Breast epithelium (tissue), 4 donors: ENCODE measurements around the gene OGFOD3. TPM values are rescaled to one million over a fixed set of nuclear protein-coding genes. Genes with fewer than 3 reads are reported as not detected.
"Not testable (repeated sequence)": the region's sequence is repeated elsewhere in the genome, so short reads cannot be mapped to it uniquely, and the experiment has no call there.

Experiments used
- DNase-seq, 2 donors: peaks; one replicate each; pipeline ENCODE4 v3.0.0-alpha.2; 2019; ENCODE audit warnings: low spot score in 2 of 2
- H3K27ac ChIP-seq, 2 donors: fragments of 200-600 bp; sonication (generic) in 1 of 2; one replicate each; pipeline ENCODE4 v1.5.1; 2016 to 2019; ENCODE audit warnings: mild to moderate bottlenecking in 1 of 2
- H3K27me3 ChIP-seq, 2 donors: fragments of 200-600 bp; sonication (generic) in 1 of 2; one replicate each; pipeline versions ENCODE4 v1.5.1 to v1.6.0; 2017 to 2019; ENCODE audit warnings: control low read depth in 1 of 2, mild to moderate bottlenecking in 1 of 2
- H3K36me3 ChIP-seq: fragments of 200-600 bp; one replicate; pipeline ENCODE4 v1.5.1; 2019
- H3K4me1 ChIP-seq, 2 donors: fragments of 200-600 bp; sonication (generic); one replicate each; pipeline ENCODE4 v1.5.1; 2016 to 2019; ENCODE audit warnings: control low read depth in 1 of 2
- H3K4me3 ChIP-seq, 3 donors: fragments of 200-600 bp; sonication (generic); 1 replicate in 2 of 3; 2 replicates in 1 of 3; pipeline ENCODE4 v1.5.1; 2016 to 2019; ENCODE audit warnings: mild to moderate bottlenecking in 3 of 3, moderate library complexity in 2 of 3
- H3K9me3 ChIP-seq, 2 donors: fragments of 200-600 bp; sonication (generic) in 1 of 2; one replicate each; pipeline ENCODE4 v1.5.1; 2016 to 2019; ENCODE audit warnings: control low read depth in 1 of 2
- POLR2A ChIP-seq: fragments of 450-650 bp; IDR thresholded peaks from one replicate; pipeline ENCODE4 v1.6.1; 2016; ENCODE audit warnings: antibody characterized with exemption, mild to moderate bottlenecking, moderate library complexity
- POLR2AphosphoS5 ChIP-seq, 3 donors: sonication (generic); formaldehyde crosslinking; IDR thresholded peaks; one replicate each; pipeline ENCODE4 v1.6.1; 2017; ENCODE audit warnings: antibody characterized with exemption in 3 of 3
- intact Hi-C: fragments of 100-400 bp; cut with DNase I; formaldehyde crosslinking; loops from one replicate; pipeline ENCODE4 v1.15.1; 2023; ENCODE audit warnings: low total_unique reads
- total RNA-seq, 3 donors: library from RNA; depleted of rRNA; stranded (reverse); fragments of >200 nt; gene quantifications; one replicate each; pipeline ENCODE4 v1.1.0, GENCODE V29; 2016
- TF ChIP-seq, protein P1 (sequence below), 3 donors: fragments of 450-650 bp; IDR thresholded peaks; one replicate each; pipeline ENCODE4 v1.5.1; 2016 to 2017; ENCODE audit warnings: antibody characterized with exemption in 3 of 3, mild to moderate bottlenecking in 3 of 3, moderate library complexity in 3 of 3

OGFOD3 gene
- total RNA-seq, 3 donors from 2014 or later = 26.3 to 32.8 (median 28.5) TPM

DNA sequence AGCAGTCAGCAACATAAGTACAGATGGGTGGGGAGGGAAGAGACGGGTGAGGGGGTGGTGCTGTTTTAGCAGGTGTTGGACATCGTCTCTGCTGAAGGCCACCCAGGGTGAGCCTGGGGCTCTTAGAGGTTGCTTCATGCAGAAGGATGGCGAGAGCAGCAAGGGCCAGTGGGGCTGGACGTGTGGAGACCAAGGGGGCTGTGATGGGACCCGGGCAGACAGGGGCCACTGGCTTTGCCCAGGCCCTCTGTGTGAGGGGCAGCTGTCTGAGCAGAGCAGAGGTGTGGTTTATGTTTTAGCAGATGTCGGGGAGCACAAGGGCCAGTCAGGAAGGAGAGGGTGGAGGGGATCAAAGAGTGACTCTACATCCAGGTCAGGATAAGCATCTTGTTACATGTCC lies 45.0 kb upstream of the OGFOD3 start:
- Histone ChIP-seq H3K9me3 (no peaks in the 10 kb centered on the region), H3K4me3 (no peak overlapping the region), H3K4me1 (peaks cover 0 to 4% of the 10 kb centered on the region in 2 donors), H3K36me3 (peaks cover 11% of the 10 kb centered on the region), H3K27ac (peak overlapping the region; percentile 66 to 71), H3K27me3 (no peaks in the 10 kb centered on the region)
- no peak for DNase-seq
- intact Hi-C loops = no loop called here
- no peak for TF ChIP-seq POLR2A
- TF ChIP-seq, protein P1, sequence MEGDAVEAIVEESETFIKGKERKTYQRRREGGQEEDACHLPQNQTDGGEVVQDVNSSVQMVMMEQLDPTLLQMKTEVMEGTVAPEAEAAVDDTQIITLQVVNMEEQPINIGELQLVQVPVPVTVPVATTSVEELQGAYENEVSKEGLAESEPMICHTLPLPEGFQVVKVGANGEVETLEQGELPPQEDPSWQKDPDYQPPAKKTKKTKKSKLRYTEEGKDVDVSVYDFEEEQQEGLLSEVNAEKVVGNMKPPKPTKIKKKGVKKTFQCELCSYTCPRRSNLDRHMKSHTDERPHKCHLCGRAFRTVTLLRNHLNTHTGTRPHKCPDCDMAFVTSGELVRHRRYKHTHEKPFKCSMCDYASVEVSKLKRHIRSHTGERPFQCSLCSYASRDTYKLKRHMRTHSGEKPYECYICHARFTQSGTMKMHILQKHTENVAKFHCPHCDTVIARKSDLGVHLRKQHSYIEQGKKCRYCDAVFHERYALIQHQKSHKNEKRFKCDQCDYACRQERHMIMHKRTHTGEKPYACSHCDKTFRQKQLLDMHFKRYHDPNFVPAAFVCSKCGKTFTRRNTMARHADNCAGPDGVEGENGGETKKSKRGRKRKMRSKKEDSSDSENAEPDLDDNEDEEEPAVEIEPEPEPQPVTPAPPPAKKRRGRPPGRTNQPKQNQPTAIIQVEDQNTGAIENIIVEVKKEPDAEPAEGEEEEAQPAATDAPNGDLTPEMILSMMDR (IDR thresholded peaks at IDR 0.05) = no peak
- TF ChIP-seq POLR2AphosphoS5 (IDR thresholded peaks at IDR 0.05) = no peak

DNA sequence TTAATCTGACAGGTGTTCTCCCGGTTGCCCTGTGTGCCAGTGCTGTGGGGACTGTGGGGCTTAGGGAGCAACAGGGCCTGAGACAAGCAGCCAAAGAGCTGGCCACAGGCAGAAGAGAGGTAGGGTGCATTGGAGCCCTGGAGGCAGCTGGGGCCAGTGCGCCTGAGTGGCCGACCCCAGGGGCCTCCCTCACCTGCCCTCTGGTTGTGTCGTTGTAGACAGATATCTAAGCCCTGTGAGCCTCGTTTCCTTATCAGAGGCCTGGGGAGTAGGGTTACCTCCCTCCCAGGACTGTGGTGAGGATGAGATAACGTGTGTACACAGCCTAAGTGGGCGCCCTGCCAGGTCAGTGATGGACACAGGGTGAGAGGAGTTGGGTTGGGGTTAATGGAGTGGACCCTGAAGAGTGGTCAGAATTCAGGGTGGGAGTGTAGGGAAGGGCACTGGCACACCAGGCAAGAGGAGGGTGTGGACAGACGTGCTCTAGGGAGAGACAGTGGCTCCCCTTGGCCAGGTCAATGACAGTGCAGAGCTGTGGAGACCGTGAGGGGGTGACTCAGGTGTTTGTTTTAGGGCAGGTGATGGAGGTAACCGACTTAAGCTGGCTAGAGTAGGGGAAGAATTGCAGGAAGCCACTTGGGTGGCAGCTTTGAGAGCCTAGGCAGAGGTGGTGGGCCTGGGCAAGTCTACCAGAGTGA lies 43.6 kb upstream of the OGFOD3 start:
- intact Hi-C loops = no loop called here
- no peak for DNase-seq

DNA sequence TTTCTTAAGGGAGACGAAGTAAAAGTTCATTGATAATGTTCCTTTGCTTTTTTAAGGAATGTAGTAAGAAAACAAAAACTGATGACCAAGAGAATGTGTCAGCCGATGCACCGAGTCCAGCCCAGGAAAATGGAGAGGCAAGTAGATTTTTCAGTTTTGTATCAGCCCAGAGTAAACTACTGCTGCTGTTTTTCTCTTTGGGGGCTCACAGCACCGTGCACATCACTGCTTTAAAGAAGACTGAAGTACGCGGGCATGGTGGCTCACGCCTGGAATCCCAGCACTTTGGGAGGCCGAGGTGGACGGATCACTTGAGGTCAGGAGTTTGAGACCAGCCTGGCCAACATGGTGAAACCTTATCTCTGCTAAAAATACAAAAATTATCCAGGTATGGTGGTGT lies 41.5 kb upstream of the OGFOD3 start:
- intact Hi-C loops, H3K9me3 ChIP-seq, H3K36me3 ChIP-seq, H3K4me1 ChIP-seq, DNase-seq, H3K27ac ChIP-seq, H3K27me3 ChIP-seq: not testable (repeated sequence)
- peak overlapping the region in 1 of 3 donors; percentile 93 for H3K4me3 ChIP-seq

More for the DNA sequence above, 43.6 kb upstream of the OGFOD3 start:
- Histone ChIP-seq H3K36me3 (peaks cover 11% of the 10 kb centered on the region), H3K27ac (no peak overlapping the region), H3K4me3 (no peak overlapping the region), H3K4me1 (peaks cover 0 to 4% of the 10 kb centered on the region in 2 donors), H3K9me3 (no peaks in the 10 kb centered on the region), H3K27me3 (no peaks in the 10 kb centered on the region)
- TF ChIP-seq POLR2AphosphoS5 (IDR thresholded peaks at IDR 0.05) = no peak
- no peak for TF ChIP-seq POLR2A
- TF ChIP-seq, protein P1 (IDR thresholded peaks at IDR 0.05) = no peak

DNA sequence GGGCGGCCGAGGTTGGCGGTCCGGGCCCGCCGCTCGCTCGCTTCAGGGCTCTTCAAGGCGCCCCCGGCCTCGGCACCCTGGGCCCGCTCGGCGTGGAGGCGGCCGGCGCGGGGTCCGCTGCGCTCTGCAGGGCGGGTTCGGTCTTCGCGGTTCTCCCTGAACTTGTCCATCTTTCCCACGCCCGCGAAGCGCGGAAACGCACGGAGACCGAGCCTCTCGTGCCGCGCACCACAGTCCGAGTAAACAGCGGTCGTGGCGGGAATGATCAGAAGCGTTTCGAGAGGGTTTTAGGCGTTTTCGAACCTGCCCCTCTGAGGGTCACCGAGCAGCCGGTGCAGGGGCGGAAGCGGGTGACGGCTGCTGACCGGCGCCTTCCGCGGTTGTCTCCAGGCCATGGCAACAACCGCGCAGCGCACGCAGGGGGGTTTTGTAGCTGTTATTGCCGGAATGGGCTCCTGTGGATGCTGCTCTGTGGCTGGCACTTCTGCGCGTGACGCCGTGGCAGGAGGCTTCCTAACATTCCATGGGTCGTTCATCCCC lies 40.6 kb upstream of the OGFOD3 start:
- no peak for DNase-seq
- Histone ChIP-seq H3K27me3 (no peaks in the 10 kb centered on the region), H3K4me1 (peaks cover 0 to 4% of the 10 kb centered on the region in 2 donors), H3K27ac (peak overlapping the region; percentile 99 to 100), H3K36me3 (no peaks in the 10 kb centered on the region), H3K9me3 (no peaks in the 10 kb centered on the region), H3K4me3 (peak overlapping the region; percentile 84 to 96 (median 93))
- TF ChIP-seq, protein P1 (IDR thresholded peaks at IDR 0.05) = no peak
- TF ChIP-seq POLR2A (no peak), POLR2AphosphoS5 (IDR thresholded peaks at IDR 0.05) (no peak)
- intact Hi-C loops = no loop called here

DNA sequence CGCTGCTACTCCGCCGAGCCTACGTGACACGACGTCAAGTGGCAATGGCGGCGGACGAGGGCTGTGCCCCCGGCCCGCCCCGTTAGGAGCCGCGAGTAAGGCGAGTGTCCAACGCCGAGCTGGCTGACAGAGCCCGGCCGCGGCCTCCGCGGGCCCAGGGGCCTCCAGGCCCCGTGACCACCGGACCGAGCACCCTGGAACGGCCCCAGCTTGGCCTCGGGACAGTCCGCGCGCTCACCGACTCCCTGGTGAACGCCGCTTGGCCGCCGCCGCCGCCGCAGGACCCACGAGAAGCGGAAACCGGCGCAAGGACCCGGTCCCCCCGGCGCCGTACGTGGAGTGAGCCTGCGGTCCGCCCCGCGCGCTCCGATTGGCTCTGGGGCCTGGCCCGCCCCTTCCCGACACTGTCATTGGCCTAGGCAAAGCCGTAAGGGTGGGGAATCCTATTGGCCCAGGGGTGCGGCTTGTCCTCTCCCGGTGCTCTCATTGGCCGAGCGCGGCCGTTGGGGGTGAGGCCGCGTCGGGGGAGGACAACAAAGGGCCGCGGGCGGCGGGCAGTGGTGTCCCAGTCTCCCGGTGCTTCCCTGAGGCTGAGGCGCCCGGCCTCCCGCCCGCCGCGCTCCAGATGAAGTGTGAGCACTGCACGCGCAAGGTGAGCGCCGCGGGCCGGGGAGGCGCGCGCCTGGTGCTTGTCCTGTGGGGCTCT lies 39.9 kb upstream of the OGFOD3 start, which contains the start of gene NARF:
Gene NARF (plus strand): TSS at position 563 of the 706 bp plus-strand sequence. CDS start 63 bp downstream, at position 626.
- H3K27me3 ChIP-seq = no peaks in the 10 kb centered on the region
- H3K4me3 ChIP-seq = peak within 1 kb of the TSS; percentile 84 to 96 (median 93)
- no peaks in the 10 kb centered on the region for H3K9me3 ChIP-seq
- intact Hi-C loops = no loop called here
- peaks cover 0 to 4% of the 10 kb centered on the region in 2 donors for H3K4me1 ChIP-seq
- H3K36me3 ChIP-seq = no peaks in the 10 kb centered on the region
- TF ChIP-seq POLR2AphosphoS5 (IDR thresholded peaks at IDR 0.05) (peak; percentile 98 to 99 (median 99)), POLR2A (peak; percentile 99)
- TF ChIP-seq, protein P1 (IDR thresholded peaks at IDR 0.05) = peak in 2 of 3 donors; percentile 4 to 22
- H3K27ac ChIP-seq = peak within 1 kb of the TSS; percentile 99 to 100
- DNase-seq = peak; percentile 96 to 97
